ENCODE results near the gene KYAT1.

The KYAT1 gene

GRCh38 chr9:128919402-128920089, 37.8 kb upstream of the KYAT1 start:
- H4K20me1 ChIP-seq = peaks cover 1 to 23% (median 6%) of the 10 kb centered on the region in 11 experiments; a peak in 14 of 22 replicates
- H3K27me3 ChIP-seq = no peaks in the 10 kb centered on the region; a peak in 2 of 22 replicates
- peaks cover 26 to 71% (median 55%) of the 10 kb centered on the region in 10 experiments for H3K4me1 ChIP-seq
- H3K27ac ChIP-seq = peak overlapping the region in 8 of 11 experiments; percentile 1 to 92 (median 84); a peak in 14 of 22 replicates
- H3K9me3 ChIP-seq (replicated peaks in 1 of 11) = no peaks in the 10 kb centered on the region
- H3K4me2 ChIP-seq = peak overlapping the region; percentile 14 to 99 (median 94); a peak in 20 of 22 replicates
- no peak for TF ChIP-seq Cebpa-rat (IDR thresholded peaks at IDR 0.05)
- H3K36me3 ChIP-seq = peaks cover 27 to 45% (median 37%) of the 10 kb centered on the region in 11 experiments
- no peak overlapping the region for H3K4me3 ChIP-seq
- peak overlapping the region in 6 of 11 experiments; percentile 1 to 86 (median 81); a peak in 9 of 22 replicates for H3K9ac ChIP-seq

- Histone ChIP-seq H3K9ac (peak overlapping the region in 5 of 11 experiments; percentile 1 to 68 (median 56); a peak in 7 of 22 replicates), H3K4me2 (peak overlapping the region; percentile 14 to 85 (median 64); a peak in 18 of 22 replicates), H3K4me1 (peaks cover 32 to 71% (median 57%) of the 10 kb centered on the region in 10 experiments), H3K4me3 (no peak overlapping the region), H4K20me1 (peaks cover 5 to 29% (median 12%) of the 10 kb centered on the region in 11 experiments; a peak in 16 of 22 replicates), H3K9me3 (replicated peaks in 1 of 11) (no peaks in the 10 kb centered on the region), H3K27ac (peak overlapping the region in 8 of 11 experiments; percentile 1 to 78 (median 62); a peak in 13 of 22 replicates), H3K36me3 (peaks cover 27 to 52% (median 41%) of the 10 kb centered on the region in 11 experiments), H3K27me3 (no peaks in the 10 kb centered on the region; a peak in 2 of 22 replicates)
- no peak for TF ChIP-seq Cebpa-rat (IDR thresholded peaks at IDR 0.05)
These were observed 37.2 kb upstream of the KYAT1 start for GRCh38 chr9:128918921-128919320.

- peaks cover 43 to 58% (median 52%) of the 10 kb centered on the region in 10 experiments for H3K4me1 ChIP-seq
- H3K4me3 ChIP-seq = no peak overlapping the region
- H3K36me3 ChIP-seq = peaks cover 27 to 68% (median 51%) of the 10 kb centered on the region in 11 experiments
- no peak for TF ChIP-seq Cebpa-rat (IDR thresholded peaks at IDR 0.05)
- no peaks in the 10 kb centered on the region; a peak in 2 of 22 replicates for H3K27me3 ChIP-seq
- peaks cover 5 to 46% (median 26%) of the 10 kb centered on the region in 11 experiments; a peak in 16 of 22 replicates for H4K20me1 ChIP-seq
- H3K9ac ChIP-seq = peak overlapping the region in 3 of 11 experiments; percentile 4 to 36 (median 18); a peak in 4 of 22 replicates
- peak overlapping the region in 4 of 11 experiments; percentile 70 to 85 (median 80); a peak in 6 of 22 replicates for H3K4me2 ChIP-seq
- H3K27ac ChIP-seq = peak overlapping the region in 2 of 11 experiments; percentile 36 to 42; a peak in 1 of 22 replicates
- H3K9me3 ChIP-seq (replicated peaks in 1 of 11) = no peaks in the 10 kb centered on the region
These were observed 35.5 kb upstream of the KYAT1 start for GRCh38 chr9:128917151-128917849.

DNA sequence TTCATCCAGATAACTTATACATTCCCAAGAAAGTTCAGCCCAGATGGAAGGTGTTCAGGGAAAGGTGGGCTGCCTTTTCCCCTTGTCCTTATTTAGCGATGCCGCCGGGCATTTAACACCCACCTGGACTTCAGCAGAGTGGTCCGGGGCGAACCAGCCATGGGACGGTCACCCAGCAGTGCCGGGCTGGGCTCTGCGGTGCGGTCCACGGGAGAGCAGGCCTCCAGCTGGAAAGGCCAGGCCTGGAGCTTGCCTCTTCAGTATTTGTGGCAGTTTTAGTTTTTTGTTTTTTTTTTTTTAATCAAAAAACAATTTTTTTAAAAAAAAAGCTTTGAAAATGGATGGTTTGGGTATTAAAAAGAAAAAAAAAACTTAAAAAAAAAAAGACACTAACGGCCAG, 35.0 kb upstream of the KYAT1 start:
- H3K4me3 ChIP-seq = no peak overlapping the region
- H3K27ac ChIP-seq = peak overlapping the region in 3 of 11 experiments; percentile 37 to 52 (median 42); a peak in 4 of 22 replicates
- peak overlapping the region in 4 of 11 experiments; percentile 4 to 41 (median 30); a peak in 3 of 22 replicates for H3K9ac ChIP-seq
- H4K20me1 ChIP-seq = peaks cover 10 to 51% (median 31%) of the 10 kb centered on the region in 11 experiments; a peak in 19 of 22 replicates
- no peaks in the 10 kb centered on the region for H3K9me3 ChIP-seq (replicated peaks in 1 of 11)
- peak overlapping the region in 1 of 11 experiments; percentile 85; a peak in 2 of 22 replicates for H3K4me2 ChIP-seq
- H3K27me3 ChIP-seq = no peaks in the 10 kb centered on the region; a peak in 2 of 22 replicates
- no peak for TF ChIP-seq Cebpa-rat (IDR thresholded peaks at IDR 0.05)
- peaks cover 43 to 59% (median 51%) of the 10 kb centered on the region in 10 experiments for H3K4me1 ChIP-seq
- peaks cover 27 to 73% (median 55%) of the 10 kb centered on the region in 11 experiments for H3K36me3 ChIP-seq

GRCh38 chr9:128916204-128916603, 34.5 kb upstream of the KYAT1 start:
- H3K36me3 ChIP-seq = peaks cover 27 to 77% (median 60%) of the 10 kb centered on the region in 11 experiments
- H4K20me1 ChIP-seq = peaks cover 15 to 57% (median 36%) of the 10 kb centered on the region in 11 experiments; a peak in 20 of 22 replicates
- H3K27me3 ChIP-seq = no peaks in the 10 kb centered on the region
- H3K4me3 ChIP-seq = no peak overlapping the region
- no peak for TF ChIP-seq Cebpa-rat (IDR thresholded peaks at IDR 0.05)
- peaks cover 43 to 59% (median 51%) of the 10 kb centered on the region in 10 experiments for H3K4me1 ChIP-seq
- H3K4me2 ChIP-seq = no peak overlapping the region
- H3K9ac ChIP-seq = peak overlapping the region in 4 of 11 experiments; percentile 8 to 41 (median 28); a peak in 1 of 22 replicates
- H3K9me3 ChIP-seq (replicated peaks in 1 of 11) = no peaks in the 10 kb centered on the region
- peak overlapping the region in 3 of 11 experiments; percentile 37 to 52 (median 42); a peak in 4 of 22 replicates for H3K27ac ChIP-seq

- Histone ChIP-seq H3K9ac (peak overlapping the region in 1 of 11 experiments; percentile 21; a peak in 1 of 22 replicates), H3K27me3 (no peaks in the 10 kb centered on the region), H3K4me2 (peak overlapping the region in 3 of 11 experiments; percentile 7 to 81 (median 74); a peak in 4 of 22 replicates), H3K4me1 (peaks cover 39 to 58% (median 45%) of the 10 kb centered on the region in 10 experiments), H3K36me3 (peaks cover 38 to 97% (median 80%) of the 10 kb centered on the region in 11 experiments), H4K20me1 (peaks cover 27 to 77% (median 57%) of the 10 kb centered on the region in 11 experiments; a peak in 21 of 22 replicates), H3K27ac (peak overlapping the region in 1 of 11 experiments; percentile 22; a peak in 1 of 22 replicates), H3K4me3 (no peak overlapping the region), H3K9me3 (replicated peaks in 1 of 11) (no peaks in the 10 kb centered on the region)
- no peak for TF ChIP-seq Cebpa-rat (IDR thresholded peaks at IDR 0.05)
These were observed 32.4 kb upstream of the KYAT1 start for GRCh38 chr9:128913995-128914772.

GRCh38 chr9:128913048-128913900, 31.5 kb upstream of the KYAT1 start:
- Histone ChIP-seq H3K4me2 (peak overlapping the region in 4 of 11 experiments; percentile 12 to 85 (median 78); a peak in 6 of 22 replicates), H3K4me3 (no peak overlapping the region), H3K4me1 (peaks cover 30 to 52% (median 41%) of the 10 kb centered on the region in 10 experiments), H3K27me3 (no peaks in the 10 kb centered on the region), H4K20me1 (peaks cover 27 to 86% (median 64%) of the 10 kb centered on the region in 11 experiments; a peak in 21 of 22 replicates), H3K36me3 (peaks cover 47 to 98% (median 89%) of the 10 kb centered on the region in 11 experiments), H3K9ac (peak overlapping the region in 6 of 11 experiments; percentile 1 to 29 (median 15); a peak in 3 of 22 replicates), H3K27ac (peak overlapping the region in 5 of 11 experiments; percentile 1 to 32 (median 19); a peak in 6 of 22 replicates), H3K9me3 (replicated peaks in 1 of 11) (no peaks in the 10 kb centered on the region)
- no peak for TF ChIP-seq Cebpa-rat (IDR thresholded peaks at IDR 0.05)
